Choroid plexus epithelial cell (primary cell): Measurements from ENCODE around the gene DUSP28.
"Not testable (repeated sequence)": the region's sequence is repeated elsewhere in the genome, so short reads cannot be mapped to it uniquely, and the experiment has no call there.

Experiments used
- DNase-seq: peaks from one replicate; pipeline ENCODE4 v3.0.0-alpha.2; 2010; ENCODE audit warnings: low read depth
- H3K4me3 ChIP-seq: 2 replicates; pipeline ENCODE4 v1.5.1; 2011; ENCODE audit warnings: low read depth, mild to moderate bottlenecking, control low read depth, low read length, moderate library complexity
- CTCF ChIP-seq: conservative IDR thresholded peaks from 2 replicates; pipeline ENCODE4 v1.5.1; 2011; ENCODE audit warnings: low read depth, mild to moderate bottlenecking, control low read depth, inconsistent platforms, low read length, moderate library complexity

DUSP28 gene

GRCh38 chr2:240514631-240515030, 45.5 kb upstream of the DUSP28 start:
- no peak for DNase-seq
- no peak overlapping the region for H3K4me3 ChIP-seq
- TF ChIP-seq CTCF, result no peak

- no peak for TF ChIP-seq CTCF
- no peak overlapping the region for H3K4me3 ChIP-seq
- no peak for DNase-seq
Observed at GRCh38 chr2:240517342-240517741, 42.8 kb upstream of the DUSP28 start.

- no peak for DNase-seq
- H3K4me3 ChIP-seq, result no peak overlapping the region
- TF ChIP-seq CTCF, result no peak
Observed at GRCh38 chr2:240518981-240519380, 41.2 kb upstream of the DUSP28 start.

GRCh38 chr2:240519396-240520129, 40.6 kb upstream of the DUSP28 start:
- peak overlapping the region; percentile 5 for H3K4me3 ChIP-seq
- DNase-seq, result peak; percentile 58
- TF ChIP-seq CTCF, result no peak

GRCh38 chr2:240520130-240520973, 39.8 kb upstream of the DUSP28 start:
- no peak overlapping the region for H3K4me3 ChIP-seq
- TF ChIP-seq CTCF, result no peak
- no peak for DNase-seq

- DNase-seq, result no peak
- no peak for TF ChIP-seq CTCF
Observed at GRCh38 chr2:240520974-240521350, 39.2 kb upstream of the DUSP28 start.

GRCh38 chr2:240521885-240522284, 38.3 kb upstream of the DUSP28 start:
- H3K4me3 ChIP-seq, DNase-seq: not testable (repeated sequence)

More at GRCh38 chr2:240520974-240521350, 39.2 kb upstream of the DUSP28 start:
- no peak overlapping the region for H3K4me3 ChIP-seq
